Kidney (tissue), 14 donors: ENCODE measurements around the gene SUPT6H. TPM values are rescaled to one million over a fixed set of nuclear protein-coding genes. Genes with fewer than 3 reads are reported as not detected.
A peak's percentile ranks its signal among the peaks of the same experiment; 100 is the strongest.
"Not testable (repeated sequence)": the region's sequence is repeated elsewhere in the genome, so short reads cannot be mapped to it uniquely, and the experiment has no call there.

ENCODE experiments used
- DNase-seq, 5 donors: peaks; one replicate each; pipeline ENCODE4 v3.0.0-alpha.2; 2013 to 2020
- FAIRE-seq: peaks from 2 replicates; lab custom pipeline; 2012; peaks lifted over from hg19 to GRCh38; lab: Jason Lieb, UNC
- H3K27ac ChIP-seq, 2 donors: one replicate each; pipeline ENCODE4 v1.7.0; 2013; ENCODE audit warnings: low read depth in 2 of 2, low read length in 2 of 2, inconsistent platforms in 1 of 2
- H3K27me3 ChIP-seq: one replicate; pipeline ENCODE4 v1.7.1; 2013; ENCODE audit warnings: low read length, inconsistent platforms; ENCODE audit not compliant: control insufficient read depth, insufficient read depth
- H3K36me3 ChIP-seq, 3 donors: one replicate each; pipeline versions ENCODE4 v1.7.0 to v1.7.1; 2013; ENCODE audit warnings: low read length in 3 of 3, control low read depth in 1 of 3, inconsistent platforms in 1 of 3; ENCODE audit not compliant: insufficient read depth in 3 of 3, control insufficient read depth in 2 of 3
- H3K4me1 ChIP-seq, 3 donors: one replicate each; pipeline versions ENCODE4 v1.7.0 to v1.7.1; 2013; ENCODE audit warnings: low read length in 3 of 3, inconsistent platforms in 1 of 3, low read depth in 1 of 3; ENCODE audit not compliant: control insufficient read depth in 2 of 3, insufficient read depth in 2 of 3
- H3K4me3 ChIP-seq, 3 donors: one replicate each; pipeline versions ENCODE4 v1.7.0 to v1.8.1; 2013; ENCODE audit warnings: low read length in 3 of 3, control low read depth in 1 of 3, inconsistent platforms in 1 of 3
- H3K9ac ChIP-seq, 3 donors: one replicate each; pipeline versions ENCODE4 v1.7.0 to v1.7.1; 2013; ENCODE audit warnings: low read length in 3 of 3, control low read depth in 1 of 3, inconsistent platforms in 1 of 3
- H3K9me3 ChIP-seq, 3 donors: one replicate each; pipeline versions ENCODE4 v1.7.0 to v1.7.1; 2013; ENCODE audit warnings: low read length in 3 of 3, control low read depth in 1 of 3, inconsistent platforms in 1 of 3; ENCODE audit not compliant: control insufficient read depth in 2 of 3, insufficient read depth in 1 of 3
- intact Hi-C: fragments of 100-400 bp; cut with DNase I; formaldehyde crosslinking; loops from one replicate; pipeline ENCODE4 v1.11.1; 2022
- polyA plus RNA-seq: library from polyadenylated mRNA; stranded (reverse); fragments of 350-450 nt; fragmentation: Illumina TruSeq; extraction: RNeasy Lipid Tissue Mini Kit (QIAGEN cat#74804); gene quantifications from one replicate; pipeline ENCODE4 v1.2.3, GENCODE V29; 2014; ENCODE audit warnings: low read depth, low replicate concordance; ENCODE audit not compliant: insufficient read depth
- total RNA-seq: library from RNA; stranded (reverse); fragmentation: NEBNext Ultra II Directional; extraction: Animal tissue kit (Norgen Biotek cat#: 25700); gene quantifications from one replicate; pipeline ENCODE4 v1.2.1, GENCODE V29; 2021
- TF ChIP-seq, protein P1 (sequence below): IDR thresholded peaks from 3 replicates; pipeline ENCODE4 v1.5.1; 2012; ENCODE audit warnings: mild to moderate bottlenecking, moderate library complexity, borderline replicate concordance; ENCODE audit not compliant: insufficient read depth; ENCODE audit errors: extremely low read depth
- donor health status: control.
- donor health status: control.
- donor health status: control.
- donor health status: control.
- donor health status: control.
- donor health status: DM: yes; HTN: yes; CAD: no.
- donor health status: Normal renal cell carcinoma (clear cell type).

SUPT6H gene
- total and polyA plus RNA-seq, 2 donors from 2014 or later = 21.4 to 61.5 TPM

DNA sequence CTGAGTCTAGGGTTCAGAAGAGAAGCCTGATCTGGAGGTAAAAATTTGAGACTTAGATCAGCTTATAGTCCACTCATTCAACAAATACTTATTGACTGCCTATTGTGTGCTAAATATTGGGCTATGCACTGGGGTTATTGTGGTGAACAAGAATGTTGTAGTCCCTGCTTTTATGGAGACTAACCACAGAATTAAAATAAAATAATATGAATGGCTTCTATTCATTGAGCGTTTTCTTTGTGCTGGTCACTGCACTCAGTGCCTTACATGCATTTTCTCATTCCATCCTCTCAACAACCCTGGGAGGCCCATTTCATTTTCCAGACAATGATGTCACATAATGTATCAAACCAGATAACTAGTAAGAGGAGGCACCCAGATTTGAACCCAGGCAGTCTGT, 71.3 kb downstream of the SUPT6H start:
- no peak for FAIRE-seq
- DNase-seq = no peak

DNA sequence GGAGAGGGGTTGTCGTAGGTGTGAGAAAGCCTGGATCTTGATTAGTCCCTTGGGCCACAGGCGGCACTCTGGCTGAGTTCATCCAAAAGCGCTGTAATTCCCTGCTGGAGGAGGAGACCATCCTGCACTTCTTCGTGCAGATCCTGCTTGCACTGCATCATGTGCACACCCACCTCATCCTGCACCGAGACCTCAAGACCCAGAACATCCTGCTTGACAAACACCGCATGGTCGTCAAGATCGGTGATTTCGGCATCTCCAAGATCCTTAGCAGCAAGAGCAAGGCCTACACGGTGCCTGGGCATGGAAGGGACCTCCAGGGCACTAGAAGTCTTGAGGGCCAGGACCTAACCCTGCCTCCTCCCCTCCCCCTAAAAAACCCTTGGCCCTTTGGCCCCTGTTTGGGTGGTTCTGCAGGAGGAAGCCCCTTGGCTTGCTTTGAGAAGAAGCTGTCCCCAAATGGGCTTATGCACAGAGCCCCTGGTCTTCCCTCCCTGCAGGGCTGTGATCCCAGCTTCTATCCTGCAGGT, 72.8 kb downstream of the SUPT6H start:
- peak in 1 of 5 donors; percentile 41 for DNase-seq
- TF ChIP-seq, protein P1, sequence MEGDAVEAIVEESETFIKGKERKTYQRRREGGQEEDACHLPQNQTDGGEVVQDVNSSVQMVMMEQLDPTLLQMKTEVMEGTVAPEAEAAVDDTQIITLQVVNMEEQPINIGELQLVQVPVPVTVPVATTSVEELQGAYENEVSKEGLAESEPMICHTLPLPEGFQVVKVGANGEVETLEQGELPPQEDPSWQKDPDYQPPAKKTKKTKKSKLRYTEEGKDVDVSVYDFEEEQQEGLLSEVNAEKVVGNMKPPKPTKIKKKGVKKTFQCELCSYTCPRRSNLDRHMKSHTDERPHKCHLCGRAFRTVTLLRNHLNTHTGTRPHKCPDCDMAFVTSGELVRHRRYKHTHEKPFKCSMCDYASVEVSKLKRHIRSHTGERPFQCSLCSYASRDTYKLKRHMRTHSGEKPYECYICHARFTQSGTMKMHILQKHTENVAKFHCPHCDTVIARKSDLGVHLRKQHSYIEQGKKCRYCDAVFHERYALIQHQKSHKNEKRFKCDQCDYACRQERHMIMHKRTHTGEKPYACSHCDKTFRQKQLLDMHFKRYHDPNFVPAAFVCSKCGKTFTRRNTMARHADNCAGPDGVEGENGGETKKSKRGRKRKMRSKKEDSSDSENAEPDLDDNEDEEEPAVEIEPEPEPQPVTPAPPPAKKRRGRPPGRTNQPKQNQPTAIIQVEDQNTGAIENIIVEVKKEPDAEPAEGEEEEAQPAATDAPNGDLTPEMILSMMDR = no peak
- Histone ChIP-seq H3K9me3 (no peaks in the 10 kb centered on the region), H3K27me3 (no peaks in the 10 kb centered on the region), H3K36me3 (peaks cover 0 to 2% (median 0%) of the 10 kb centered on the region in 3 donors), H3K4me1 (no peaks in the 10 kb centered on the region), H3K9ac (no peak overlapping the region), H3K27ac (no peak overlapping the region), H3K4me3 (no peak overlapping the region)
- intact Hi-C loops = no loop called here
- FAIRE-seq = no peak

More for the DNA sequence above, 71.3 kb downstream of the SUPT6H start:
- no peaks in the 10 kb centered on the region for H3K27me3 ChIP-seq
- no peak overlapping the region for H3K9ac ChIP-seq
- H3K27ac ChIP-seq = no peak overlapping the region
- no peaks in the 10 kb centered on the region for H3K4me1 ChIP-seq
- no peak overlapping the region for H3K4me3 ChIP-seq
- H3K9me3 ChIP-seq = no peaks in the 10 kb centered on the region
- TF ChIP-seq, protein P1 = no peak
- peaks cover 0 to 2% (median 0%) of the 10 kb centered on the region in 3 donors for H3K36me3 ChIP-seq
- intact Hi-C loops = no loop called here

DNA sequence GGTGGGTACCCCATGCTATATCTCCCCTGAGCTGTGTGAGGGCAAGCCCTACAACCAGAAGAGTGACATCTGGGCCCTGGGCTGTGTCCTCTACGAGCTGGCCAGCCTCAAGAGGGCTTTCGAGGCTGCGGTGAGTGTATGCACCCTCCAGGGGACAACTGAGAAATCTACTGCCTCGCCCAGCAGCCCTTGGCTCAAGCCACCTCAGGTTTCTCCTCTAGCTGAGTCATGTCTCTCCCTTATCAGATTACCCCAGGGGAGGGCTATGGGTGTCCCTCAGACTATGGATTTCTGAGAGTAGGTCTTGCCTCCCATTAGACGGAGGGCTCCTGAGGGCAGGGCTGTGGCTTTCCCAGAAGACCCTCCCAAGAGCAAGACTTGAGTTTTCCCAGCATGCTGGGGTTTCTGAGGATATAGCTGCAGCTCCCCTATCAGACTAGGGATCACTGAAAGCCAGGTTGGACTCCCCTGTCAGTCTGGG, 73.3 kb downstream of the SUPT6H start:
- peak in 1 of 5 donors; percentile 60 for DNase-seq
- H3K9me3 ChIP-seq = no peaks in the 10 kb centered on the region
- peaks cover 0 to 2% (median 0%) of the 10 kb centered on the region in 3 donors for H3K36me3 ChIP-seq
- no peak overlapping the region for H3K9ac ChIP-seq
- no peak overlapping the region for H3K27ac ChIP-seq
- no peaks in the 10 kb centered on the region for H3K4me1 ChIP-seq
- FAIRE-seq = no peak
- no peaks in the 10 kb centered on the region for H3K27me3 ChIP-seq
- intact Hi-C loops = no loop called here
- TF ChIP-seq, protein P1 = no peak
- no peak overlapping the region for H3K4me3 ChIP-seq

DNA sequence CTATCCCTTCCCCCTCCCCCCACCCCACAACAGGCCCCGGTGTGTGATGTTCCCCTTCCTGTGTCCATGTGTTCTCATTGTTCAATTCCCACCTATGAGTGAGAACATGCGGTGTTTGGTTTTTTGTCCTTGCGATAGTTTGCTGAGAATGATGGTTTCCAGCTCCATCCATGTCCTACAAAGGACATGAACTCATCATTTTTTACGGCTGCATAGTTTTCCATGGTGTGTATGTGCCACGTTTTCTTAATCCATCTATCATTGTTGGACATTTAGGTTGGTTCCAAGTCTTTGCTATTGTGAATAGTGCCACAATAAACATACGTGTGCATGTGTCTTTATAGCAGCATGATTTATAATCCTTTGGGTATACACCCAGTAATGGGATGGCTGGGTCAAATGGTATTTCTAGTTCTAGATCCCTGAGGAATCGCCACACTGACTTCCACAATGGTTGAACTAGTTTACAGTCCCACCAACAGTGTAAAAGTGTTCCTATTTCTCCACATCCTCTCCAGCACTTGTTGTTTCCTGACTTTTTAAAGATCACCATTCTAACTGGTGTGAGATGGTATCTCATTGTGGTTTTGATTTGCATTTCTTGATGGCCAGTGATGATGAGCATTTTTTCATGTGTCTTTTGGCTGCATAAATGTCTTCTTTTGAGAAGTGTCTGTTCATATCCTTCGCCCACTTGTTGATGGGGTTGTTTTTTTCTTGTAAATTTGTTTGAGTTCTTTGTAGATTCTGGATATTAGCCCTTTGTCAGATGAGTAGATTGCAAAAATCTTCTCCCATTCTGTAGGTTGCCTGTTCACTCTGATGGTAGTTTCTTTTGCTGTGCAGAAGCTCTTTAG, 74.1 kb downstream of the SUPT6H start:
- FAIRE-seq, DNase-seq, H3K4me3 ChIP-seq, H3K9ac ChIP-seq, H3K27ac ChIP-seq, intact Hi-C loops, H3K36me3 ChIP-seq, H3K4me1 ChIP-seq, H3K27me3 ChIP-seq, H3K9me3 ChIP-seq: not testable (repeated sequence)
